DMS114 treated with DMSO at 0.1 percent for 48 hours (cell line): ENCODE measurements around the gene CALN1.

Experiments
- DNase-seq: peaks from one replicate; lab custom pipeline; 2025; ENCODE audit not compliant: unreplicated experiment; lab: John Stamatoyannopoulos, UW

CALN1 gene

DNA sequence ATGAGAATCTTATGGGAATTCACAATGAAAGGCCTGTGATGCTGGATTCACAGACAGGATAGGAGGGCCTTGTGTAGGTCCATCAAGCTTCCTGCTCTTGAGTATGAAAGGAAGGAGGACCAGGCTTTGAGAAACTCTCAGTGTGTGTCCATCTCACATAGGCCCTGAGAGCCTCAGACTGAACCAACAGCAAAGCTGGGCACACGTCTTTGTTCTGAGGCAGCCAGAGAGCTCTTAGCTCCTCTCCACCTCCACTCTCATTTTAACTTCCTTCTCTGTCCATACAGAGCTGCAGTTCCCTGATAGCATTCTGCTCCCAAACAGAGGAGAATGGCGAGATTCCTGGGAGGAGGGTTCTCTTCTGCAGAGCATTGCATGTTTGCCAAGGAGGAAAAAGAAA lies 515.6 kb downstream of the CALN1 start:
- no peak for DNase-seq

DNA sequence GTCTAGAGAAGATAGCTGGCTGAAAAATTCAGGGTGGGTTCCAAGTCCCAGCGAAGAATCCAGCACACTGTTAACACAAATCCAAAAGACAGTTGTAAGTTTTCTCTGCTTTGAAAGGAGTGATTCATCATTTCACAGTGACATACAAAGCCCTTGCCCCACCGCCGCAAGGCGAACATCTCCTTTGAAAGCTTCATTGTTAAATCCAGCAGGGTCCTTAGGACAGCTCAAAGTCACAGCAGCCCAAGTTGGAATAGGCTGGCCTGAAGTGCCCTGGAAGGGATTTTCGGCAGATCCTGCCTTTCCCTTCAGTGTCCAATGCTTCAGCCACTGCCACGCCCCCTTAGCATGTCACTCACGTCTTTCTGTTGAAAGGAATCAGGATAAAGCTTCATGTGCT lies 526.1 kb downstream of the CALN1 start:
- DNase-seq, result no peak

DNA sequence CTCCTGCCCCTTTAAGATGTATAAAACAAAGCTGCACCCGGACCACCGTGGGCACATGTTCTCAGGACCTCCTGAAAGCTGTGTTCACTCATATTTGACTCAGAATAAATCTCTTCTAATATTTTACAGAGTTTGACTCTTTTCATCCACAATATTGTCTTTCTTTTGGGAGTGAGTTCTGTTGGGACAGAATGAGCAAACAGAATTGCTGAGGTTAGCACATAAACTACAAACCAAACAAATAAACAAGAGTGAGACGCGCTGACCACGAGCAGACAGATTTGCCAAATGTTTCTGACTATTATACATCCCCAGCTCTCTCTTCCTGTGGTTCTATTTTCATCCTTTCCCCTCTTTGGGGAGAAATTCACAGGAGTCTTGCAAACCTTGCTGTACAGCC lies 526.7 kb downstream of the CALN1 start:
- no peak for DNase-seq

DNA sequence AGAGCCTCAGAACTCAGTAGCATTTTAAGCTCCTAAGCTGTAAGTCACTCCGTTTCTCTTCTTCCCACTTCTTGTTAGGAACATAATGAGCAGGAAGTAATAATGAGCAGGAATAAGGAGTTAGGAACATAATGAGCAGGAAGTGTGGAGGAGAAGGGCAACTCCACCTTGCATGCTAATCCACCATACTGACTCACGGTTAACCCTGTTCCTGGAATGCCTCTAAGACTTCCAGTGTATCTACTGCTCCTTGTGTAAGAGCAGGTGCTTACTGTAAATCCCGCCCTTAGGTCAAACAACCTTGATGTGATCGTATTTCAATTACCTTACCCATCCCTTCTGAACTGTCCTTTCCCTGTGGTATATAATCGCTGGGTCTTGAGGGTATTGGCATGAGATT lies 528.7 kb downstream of the CALN1 start:
- DNase-seq, result no peak

DNA sequence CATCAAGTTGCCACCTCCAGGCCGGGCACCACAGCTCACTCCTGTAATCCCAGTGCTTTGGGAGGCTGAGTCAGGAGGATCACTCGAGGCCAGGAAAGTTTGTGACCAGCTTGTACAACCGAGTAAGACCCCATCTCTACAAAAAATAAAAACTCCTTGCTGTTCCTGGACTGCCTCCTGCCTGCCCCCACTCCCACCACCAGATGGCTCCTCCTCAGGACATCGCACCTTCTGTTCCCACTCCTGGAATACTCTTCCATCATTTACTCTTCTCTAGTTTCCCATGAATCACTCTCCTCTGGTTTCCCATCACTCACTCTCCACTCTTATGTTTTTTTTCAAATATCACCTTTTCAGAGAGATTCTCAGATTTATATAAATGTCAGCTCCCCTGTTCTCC lies 540.7 kb downstream of the CALN1 start:
- no peak for DNase-seq

DNA sequence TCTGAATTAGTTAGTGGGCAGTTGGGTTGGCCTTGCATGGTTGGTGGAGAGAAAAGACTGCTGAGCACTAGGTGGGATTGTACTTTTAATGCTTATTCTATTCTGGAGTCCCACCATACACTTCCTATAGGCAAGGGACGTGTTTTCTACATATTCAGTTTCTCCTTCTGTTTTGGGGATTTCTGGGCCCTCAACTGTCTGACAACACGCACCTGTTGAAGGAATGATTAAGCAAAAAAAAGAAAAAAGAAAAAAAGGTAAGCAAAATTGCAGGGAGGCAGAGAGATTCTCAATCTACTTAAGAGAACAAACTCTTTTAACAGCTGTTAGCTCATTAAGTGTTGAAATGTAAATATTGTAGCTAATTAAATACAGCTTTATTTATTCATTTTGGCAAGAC lies 541.3 kb downstream of the CALN1 start:
- no peak for DNase-seq

DNA sequence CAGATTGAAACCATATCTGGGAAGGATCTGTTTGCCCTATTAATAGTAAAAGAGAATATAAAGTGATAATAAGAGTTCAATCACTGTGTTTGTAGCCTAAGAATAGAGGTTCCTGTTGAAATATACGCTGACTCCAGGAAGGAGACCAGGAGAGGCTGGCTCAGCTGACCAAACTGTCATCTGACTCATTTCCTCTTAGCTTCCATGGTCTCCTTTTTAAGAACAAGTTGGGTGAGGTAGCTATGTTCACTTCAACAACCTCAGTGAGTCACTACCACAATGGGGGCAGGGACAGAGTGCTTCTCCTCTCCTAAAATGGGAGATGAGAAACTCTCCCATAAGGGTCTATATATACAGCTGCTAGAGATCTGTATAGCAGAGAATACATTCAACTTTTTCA lies 543.3 kb downstream of the CALN1 start:
- DNase-seq, result no peak

DNA sequence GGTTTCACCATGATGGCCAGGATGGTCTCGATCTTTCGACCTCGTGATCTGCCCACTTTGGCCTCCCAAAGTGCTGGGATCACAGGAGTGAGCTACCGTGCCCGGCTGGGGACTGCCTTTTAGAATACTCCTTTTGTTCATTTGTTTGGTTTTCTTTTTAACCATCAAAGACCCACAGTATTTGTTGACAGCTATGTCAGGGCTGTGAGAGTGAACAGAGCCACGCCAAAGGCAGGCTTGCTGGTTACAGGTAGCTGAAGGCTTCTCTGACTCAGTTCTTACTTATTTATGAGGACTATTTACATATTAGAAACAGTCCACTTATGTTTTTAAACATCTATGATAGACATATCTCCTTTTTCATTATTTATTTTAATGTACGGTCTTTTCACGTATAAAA lies 544.5 kb downstream of the CALN1 start:
- no peak for DNase-seq

DNA sequence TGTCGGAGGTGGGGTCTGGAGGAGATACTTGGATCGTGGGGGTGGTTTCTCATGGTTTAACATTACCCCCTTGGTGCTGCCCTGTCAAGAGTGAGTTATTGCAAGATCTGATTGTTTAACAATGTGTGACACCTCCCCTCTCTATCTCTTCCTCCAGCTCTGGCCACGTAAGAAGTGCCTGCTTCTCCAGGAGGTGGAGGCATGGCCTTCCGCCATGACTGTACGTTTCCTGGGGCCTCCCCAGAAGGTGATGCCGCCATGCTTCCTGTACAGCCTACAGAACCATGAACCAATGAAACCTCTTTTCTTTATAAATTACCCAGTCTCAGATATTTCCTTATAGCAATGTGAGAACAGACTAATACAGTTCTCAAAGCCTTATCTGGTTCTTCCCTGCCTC lies 547.0 kb downstream of the CALN1 start:
- DNase-seq, result no peak

DNA sequence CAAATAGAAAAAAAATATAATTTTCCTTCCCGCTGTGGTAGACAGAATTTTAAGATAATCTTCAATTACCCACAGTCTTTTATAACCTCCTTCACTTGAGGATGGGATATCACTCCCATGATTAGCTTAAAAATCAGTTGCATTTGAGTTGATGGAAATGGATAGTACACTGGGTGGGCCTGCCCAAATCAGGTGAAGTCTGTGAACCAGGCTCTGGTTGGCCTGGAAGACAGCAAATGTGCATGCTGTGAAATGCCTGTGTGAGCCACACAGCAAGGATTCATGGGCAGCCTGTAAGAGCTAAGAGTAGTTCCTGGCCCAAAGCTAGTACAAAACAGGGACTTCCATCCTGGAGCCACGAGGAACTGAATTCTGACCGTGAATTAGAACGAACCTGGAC lies 548.0 kb downstream of the CALN1 start:
- DNase-seq, result no peak

DNA sequence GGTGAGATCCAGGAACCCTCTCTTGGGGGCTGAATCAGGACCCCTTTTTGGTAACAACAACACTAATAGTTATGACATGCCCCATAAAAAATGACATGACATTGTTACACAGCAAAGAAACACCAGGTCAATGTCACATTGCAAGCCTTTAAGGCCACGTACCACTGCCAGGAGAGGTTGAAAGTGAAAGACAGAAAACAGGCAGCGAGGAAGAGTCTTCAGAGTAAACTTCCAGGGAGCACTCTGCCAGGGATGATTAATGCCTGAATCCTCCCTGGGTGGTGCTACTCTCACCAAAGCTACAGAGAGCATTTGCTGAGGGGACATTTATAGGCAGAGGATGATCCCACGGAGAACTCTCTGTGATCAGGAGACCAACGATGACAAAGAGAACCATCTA lies 551.6 kb downstream of the CALN1 start:
- DNase-seq, result no peak

DNA sequence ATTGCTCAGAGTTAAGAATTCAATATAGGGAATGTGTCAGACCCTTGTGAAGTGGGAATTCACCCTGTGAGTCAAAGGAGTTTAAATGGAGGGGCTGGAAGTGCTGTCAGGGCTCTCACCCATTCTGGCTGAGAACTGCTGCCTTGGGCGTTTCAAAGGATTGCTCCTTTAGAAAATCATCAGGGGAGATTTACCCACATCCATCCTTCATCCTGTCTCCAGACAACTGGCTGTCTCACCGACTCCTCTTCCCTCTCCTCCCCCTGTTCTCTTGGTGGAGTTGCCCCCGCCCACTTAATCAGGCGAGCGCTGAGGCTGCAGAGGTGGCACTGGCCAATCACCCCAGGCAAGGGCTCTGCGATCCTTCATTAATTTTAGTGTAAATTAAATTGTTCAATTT lies 554.8 kb downstream of the CALN1 start:
- DNase-seq, result no peak

DNA sequence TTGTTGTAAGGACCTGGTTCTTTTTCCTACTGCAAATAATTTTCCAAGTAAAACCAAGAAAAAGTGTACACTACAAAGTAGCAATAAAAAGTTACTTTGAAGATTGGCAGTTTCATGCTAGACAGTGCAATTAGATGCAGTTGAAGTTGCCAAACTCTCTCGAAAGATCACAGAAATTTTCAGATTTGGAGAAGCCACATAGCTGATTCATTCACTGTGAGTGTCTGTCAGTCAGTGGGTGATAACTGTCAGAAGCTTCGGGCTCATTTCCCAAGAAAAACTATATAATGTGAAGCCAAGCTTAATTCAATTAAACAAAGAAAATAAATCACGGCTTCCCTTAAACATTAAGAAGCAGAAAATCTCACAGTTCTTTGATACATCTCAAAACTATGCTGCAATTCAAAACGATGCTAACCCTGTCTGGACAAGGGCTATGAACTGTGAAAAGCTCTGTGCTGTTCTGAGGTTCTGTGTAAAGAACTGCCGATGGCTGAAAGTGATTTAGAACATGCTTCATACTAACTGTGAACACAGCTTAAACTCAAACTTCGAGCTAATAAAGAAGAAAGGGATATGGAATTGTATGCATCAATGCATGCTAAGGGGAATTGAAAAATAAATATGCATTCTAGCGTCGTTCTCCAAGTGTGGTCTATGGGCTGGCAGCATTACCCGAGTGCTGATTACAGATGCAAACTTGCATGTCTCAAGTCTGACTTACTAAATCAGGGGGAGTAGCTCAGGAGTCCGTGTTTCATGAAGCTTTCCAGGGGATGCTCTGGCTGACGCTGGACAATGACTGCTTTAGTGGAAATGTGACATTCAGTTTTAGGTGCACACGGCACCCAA lies 557.4 kb downstream of the CALN1 start:
- peak; percentile 8 for DNase-seq

DNA sequence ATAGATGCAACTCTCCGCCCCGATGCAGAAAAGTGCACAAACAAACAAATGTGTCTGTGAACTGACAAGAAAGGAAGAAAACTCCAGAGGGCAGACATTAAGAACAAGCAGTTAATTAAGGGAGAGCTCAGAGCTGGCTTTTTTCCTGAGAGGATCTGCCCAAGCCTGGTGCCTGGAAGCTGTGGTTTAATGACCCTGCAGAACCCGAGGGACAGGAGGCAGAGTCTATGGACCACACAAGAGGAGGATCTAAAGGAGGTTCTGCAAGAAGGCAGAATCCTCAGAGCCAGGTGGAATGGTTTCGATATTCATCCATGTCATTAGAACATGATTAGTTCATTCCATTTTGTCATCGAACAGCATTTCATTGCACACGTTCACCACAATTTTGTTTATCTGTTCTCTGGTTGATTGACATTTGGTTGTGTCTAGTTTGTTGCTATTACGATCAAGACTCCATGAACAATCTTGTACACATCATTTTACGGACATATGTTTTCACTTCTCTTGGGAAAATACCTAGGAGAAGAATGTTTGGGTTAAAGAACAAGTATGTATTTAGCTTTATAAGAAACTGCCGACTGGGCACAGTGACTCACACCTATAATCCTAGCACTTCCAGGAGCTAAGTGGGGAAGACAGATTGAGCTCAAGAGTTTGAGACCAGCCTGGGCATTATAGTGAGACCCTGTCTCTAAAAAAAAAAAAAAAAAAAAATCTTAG lies 560.2 kb downstream of the CALN1 start:
- no peak for DNase-seq

DNA sequence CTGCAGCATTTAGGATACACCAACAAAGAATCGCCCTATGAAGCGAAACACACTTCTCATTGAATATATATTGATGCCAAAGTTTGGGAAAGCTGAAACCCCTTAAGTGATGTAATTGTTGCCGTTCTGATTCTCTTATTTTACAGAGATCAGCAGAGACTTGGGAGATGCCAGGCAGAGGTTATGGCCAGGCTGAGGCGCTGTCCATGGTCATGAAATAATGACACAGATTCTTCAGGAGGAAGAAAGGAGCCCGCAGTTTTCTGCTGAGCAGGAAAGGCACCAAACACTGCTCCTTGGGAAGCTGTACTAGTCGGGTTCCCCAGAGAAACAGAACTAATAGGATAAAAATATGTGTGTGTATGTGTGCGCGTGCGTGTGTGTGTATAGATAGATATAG lies 566.0 kb downstream of the CALN1 start:
- DNase-seq, result no peak

DNA sequence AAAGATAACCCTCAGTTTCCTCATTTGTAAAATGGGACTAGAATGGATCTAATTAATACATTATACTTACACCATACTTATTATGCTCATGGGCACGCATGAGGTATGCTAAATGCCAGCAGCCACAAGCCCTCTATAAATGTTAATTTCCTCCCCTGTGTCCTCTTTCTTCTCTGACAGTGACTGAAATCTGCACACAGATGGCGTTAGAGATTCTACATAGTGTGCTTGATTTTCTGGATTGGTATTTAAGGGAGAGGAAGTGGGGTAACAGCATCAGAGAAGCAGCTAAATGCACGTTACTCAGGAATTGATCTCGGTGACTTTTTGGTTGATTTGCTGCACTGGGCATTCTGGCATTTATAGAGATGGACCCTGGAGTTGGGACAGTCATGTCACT lies 568.5 kb downstream of the CALN1 start:
- no peak for DNase-seq

DNA sequence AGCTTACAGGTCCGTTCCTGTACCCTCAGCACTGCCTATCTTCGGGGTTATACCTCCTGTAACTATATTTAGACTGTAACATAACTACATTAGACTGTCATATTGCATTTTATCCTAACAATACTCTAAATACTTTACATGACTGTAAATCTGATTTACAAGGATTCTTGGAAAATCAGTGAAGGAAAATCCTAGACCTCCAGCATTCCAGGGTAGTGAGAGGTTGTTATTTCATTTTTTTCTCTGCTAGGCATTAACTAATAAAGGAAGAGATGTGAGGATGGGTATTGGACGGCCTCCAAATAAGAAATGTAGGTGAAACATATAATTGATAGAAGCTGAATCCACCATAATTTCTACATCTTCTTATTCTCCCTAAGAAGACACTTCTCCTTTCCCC lies 569.4 kb downstream of the CALN1 start:
- no peak for DNase-seq

DNA sequence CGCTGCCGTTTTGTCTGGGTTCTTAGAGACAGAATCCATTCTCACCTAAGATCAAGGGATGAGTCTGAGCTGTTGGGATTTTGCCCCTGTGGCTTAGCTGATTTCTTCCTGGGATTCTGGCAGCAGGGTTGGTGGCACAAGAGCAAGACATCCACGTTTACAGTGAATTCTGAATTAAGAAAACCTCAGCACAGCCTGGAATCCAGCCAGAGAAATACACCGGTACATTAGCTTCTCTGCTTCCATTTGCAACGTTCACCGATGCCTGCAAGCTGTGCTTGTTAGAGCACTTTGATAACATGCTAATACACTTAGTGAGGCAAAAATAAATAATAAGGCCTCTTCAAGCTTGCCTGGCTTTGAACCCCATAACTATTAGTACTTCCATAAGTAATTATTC lies 569.8 kb downstream of the CALN1 start:
- no peak for DNase-seq

DNA sequence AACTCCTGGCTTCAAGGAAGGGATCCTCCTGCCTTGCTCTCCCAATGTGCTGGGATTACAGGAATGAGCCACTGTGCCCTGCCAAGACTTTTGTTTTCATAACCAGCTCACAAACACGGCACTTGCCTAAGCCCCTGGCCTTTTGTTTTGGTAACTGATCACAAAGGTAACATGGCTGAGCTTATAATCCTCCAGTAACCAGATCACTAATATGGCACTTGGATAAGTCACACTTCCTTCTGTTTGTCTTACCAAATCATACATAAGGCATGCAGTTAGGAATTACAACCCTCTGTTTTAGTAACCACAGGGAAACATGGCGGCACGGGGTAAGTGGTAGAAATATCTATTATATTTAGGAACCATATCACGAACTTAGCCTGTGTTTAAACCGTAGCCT lies 577.1 kb downstream of the CALN1 start:
- no peak for DNase-seq

DNA sequence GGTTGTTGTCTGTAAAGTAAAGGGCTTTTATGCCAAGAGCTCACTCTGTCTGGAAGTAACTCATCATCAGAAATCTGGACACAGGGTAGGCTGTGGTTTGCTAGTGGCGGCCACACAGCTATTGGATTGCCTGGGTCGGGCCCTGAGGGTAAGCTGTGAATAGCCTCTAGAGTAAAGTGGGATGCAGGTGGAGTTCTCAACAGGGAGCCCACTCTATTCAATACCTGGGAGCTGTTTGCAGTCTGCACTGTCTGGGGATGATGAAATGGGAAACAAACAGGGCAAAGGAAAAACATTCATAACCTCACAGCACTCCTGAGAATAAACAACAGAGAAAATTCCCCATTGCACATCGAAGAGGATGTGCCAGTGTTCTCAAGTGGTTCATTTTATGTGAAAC lies 582.6 kb downstream of the CALN1 start:
- no peak for DNase-seq

DNA sequence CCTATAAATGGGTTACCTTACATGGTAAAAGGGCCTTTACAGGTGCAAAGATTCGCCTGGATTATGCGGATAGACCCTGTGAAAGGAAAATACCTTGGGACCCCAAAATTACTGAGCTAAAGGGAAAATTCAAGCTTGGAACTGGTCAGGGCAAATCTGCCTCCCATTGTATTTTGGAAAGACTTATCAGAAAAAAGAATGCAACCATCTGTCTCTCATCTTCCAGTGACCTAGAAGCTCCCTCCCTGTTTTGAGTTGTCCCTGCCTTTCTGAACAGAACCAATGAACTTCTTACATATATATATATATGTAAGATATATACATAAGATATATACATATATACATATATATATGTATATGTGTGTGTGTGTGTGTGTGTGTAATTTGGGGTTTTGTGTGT lies 583.8 kb downstream of the CALN1 start:
- no peak for DNase-seq

DNA sequence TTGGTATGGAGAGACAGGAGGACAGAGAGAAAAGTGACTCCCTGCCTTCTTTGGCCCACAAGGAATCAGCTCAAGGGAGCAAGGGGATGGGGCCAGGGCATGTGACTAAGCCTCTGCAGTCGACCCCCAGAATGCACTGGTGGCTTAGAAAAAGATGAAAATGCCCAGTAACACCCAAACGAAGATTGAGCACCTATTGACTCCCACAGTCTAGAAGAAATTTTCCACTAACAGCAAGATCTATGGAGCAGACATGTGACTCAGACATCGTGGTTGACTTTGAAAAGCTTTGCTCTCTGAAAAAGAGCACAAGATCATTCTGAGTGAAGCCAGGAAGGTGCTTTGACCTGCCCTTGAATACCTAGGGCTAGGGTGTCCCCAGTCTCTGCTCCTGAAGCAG lies 586.0 kb downstream of the CALN1 start:
- no peak for DNase-seq
